H9 (cell line): ENCODE measurements around the gene MAD1L1. TPM values are rescaled to one million over a fixed set of nuclear protein-coding genes. Genes with fewer than 3 reads are reported as not detected.

Source experiments
- DNase-seq: peaks from one replicate; pipeline ENCODE4 v3.0.0-alpha.2; 2017
- H2AFZ ChIP-seq: one replicate; pipeline ENCODE4 v1.6.1; 2013; ENCODE audit warnings: mild to moderate bottlenecking, low read length, control low read depth, moderate library complexity
- H2AK5ac ChIP-seq: 2 replicates; pipeline ENCODE4 v1.6.1; 2013; ENCODE audit warnings: low read length, control low read depth, mixed read lengths; ENCODE audit not compliant: insufficient read length
- H2BK120ac ChIP-seq: one replicate; pipeline ENCODE4 v1.6.1; 2013; ENCODE audit warnings: low read depth, mild to moderate bottlenecking, low read length, control low read depth, inconsistent platforms; ENCODE audit not compliant: poor library complexity, severe bottlenecking
- H2BK12ac ChIP-seq: 2 replicates; pipeline ENCODE4 v1.6.1; 2013; ENCODE audit warnings: low read length, control low read depth, mixed read lengths, low read depth; ENCODE audit not compliant: insufficient read length
- H2BK15ac ChIP-seq: 2 replicates; pipeline ENCODE4 v1.6.1; 2013; ENCODE audit warnings: low read depth, low read length, control low read depth
- H2BK20ac ChIP-seq: one replicate; pipeline ENCODE4 v1.6.1; 2013; ENCODE audit warnings: low read depth, mild to moderate bottlenecking, low read length, control low read depth, inconsistent platforms; ENCODE audit not compliant: poor library complexity, severe bottlenecking
- H2BK5ac ChIP-seq: 2 replicates; pipeline ENCODE4 v1.6.1; 2013; ENCODE audit warnings: low read length, control low read depth, mixed read lengths; ENCODE audit not compliant: insufficient read length
- H3K14ac ChIP-seq: 2 replicates; pipeline ENCODE4 v1.6.1; 2013; ENCODE audit warnings: low read length, control low read depth; ENCODE audit not compliant: insufficient read depth
- H3K18ac ChIP-seq: 2 replicates; pipeline ENCODE4 v1.6.1; 2013; ENCODE audit warnings: low read depth, mild to moderate bottlenecking, mixed read lengths, low read length, control low read depth; ENCODE audit not compliant: insufficient read length
- H3K23ac ChIP-seq: 2 replicates; pipeline ENCODE4 v1.6.1; 2013; ENCODE audit warnings: low read length, control low read depth, mixed read lengths, low read depth; ENCODE audit not compliant: insufficient read length
- H3K23me2 ChIP-seq: 2 replicates; pipeline ENCODE4 v1.6.1; 2013; ENCODE audit warnings: low read depth, mild to moderate bottlenecking, mixed read lengths, low read length, control low read depth; ENCODE audit not compliant: insufficient read length, poor library complexity, severe bottlenecking
- H3K27ac ChIP-seq: 2 replicates; pipeline ENCODE4 v1.5.1; 2013; ENCODE audit warnings: low read length, control low read depth, mixed read lengths, low read depth; ENCODE audit not compliant: insufficient read length
- H3K27me3 ChIP-seq: 2 replicates; pipeline ENCODE4 v1.6.1; 2013; ENCODE audit warnings: low read length, control low read depth, inconsistent platforms; ENCODE audit not compliant: insufficient read depth
- H3K4ac ChIP-seq: 2 replicates; pipeline ENCODE4 v1.6.1; 2013; ENCODE audit warnings: low read depth, mild to moderate bottlenecking, control low read depth, inconsistent platforms, low read length, moderate library complexity
- H3K4me1 ChIP-seq: 2 replicates; pipeline ENCODE4 v1.6.1; 2013; ENCODE audit warnings: low read length, control low read depth, inconsistent platforms; ENCODE audit not compliant: insufficient read depth
- H3K4me2 ChIP-seq: 2 replicates; pipeline ENCODE4 v1.6.1; 2013; ENCODE audit warnings: low read length, control low read depth, mixed read lengths; ENCODE audit not compliant: insufficient read length, insufficient read depth
- H3K56ac ChIP-seq: 2 replicates; pipeline ENCODE4 v1.6.1; 2013; ENCODE audit warnings: low read depth, mild to moderate bottlenecking, mixed read lengths, low read length, control low read depth; ENCODE audit not compliant: insufficient read length
- H3K79me1 ChIP-seq: 2 replicates; pipeline ENCODE4 v1.6.1; 2013; ENCODE audit warnings: low read depth, mild to moderate bottlenecking, moderate library complexity, low read length, control low read depth, inconsistent platforms; ENCODE audit not compliant: insufficient read depth, poor library complexity, severe bottlenecking
- H3K79me2 ChIP-seq: 2 replicates; pipeline ENCODE4 v1.6.1; 2013; ENCODE audit warnings: low read length, control low read depth, inconsistent platforms; ENCODE audit not compliant: insufficient read depth
- H3K9ac ChIP-seq: 2 replicates; pipeline ENCODE4 v1.6.1; 2013; ENCODE audit warnings: low read length, control low read depth, mixed read lengths; ENCODE audit not compliant: insufficient read length; ENCODE audit errors: extremely low read depth
- H3K9me3 ChIP-seq: one replicate; pipeline ENCODE4 v1.6.1; 2013; ENCODE audit warnings: low read depth, low read length, inconsistent platforms; ENCODE audit not compliant: control insufficient read depth
- H3T11ph ChIP-seq: one replicate; pipeline ENCODE4 v1.6.1; 2013; ENCODE audit warnings: mild to moderate bottlenecking, low read length, control low read depth, inconsistent platforms
- H4K20me1 ChIP-seq: one replicate; pipeline ENCODE4 v1.6.1; 2013; ENCODE audit not compliant: control insufficient read depth, insufficient read length, insufficient read depth
- H4K5ac ChIP-seq: 2 replicates; pipeline ENCODE4 v1.6.1; 2013; ENCODE audit warnings: low read depth, mild to moderate bottlenecking, mixed read lengths, low read length, control low read depth; ENCODE audit not compliant: insufficient read length
- H4K8ac ChIP-seq: replicated peaks from 2 replicates; pipeline ENCODE4 v1.6.1; 2013; ENCODE audit warnings: low read length, control low read depth, mixed read lengths, low read depth; ENCODE audit not compliant: insufficient read length
- H4K91ac ChIP-seq: 2 replicates; pipeline ENCODE4 v1.6.1; 2013; ENCODE audit warnings: low read depth, mild to moderate bottlenecking, moderate library complexity, mixed read lengths, low read length, control low read depth; ENCODE audit not compliant: insufficient read length
- H3K27ac Mint-ChIP-seq, 3 experiments: 2 replicates in 2 of 3; 3 replicates in 1 of 3; pipeline ENCODE4 v1.8.0; 2020 to 2021; ENCODE audit warnings: mixed read lengths in 3 of 3, mild to moderate bottlenecking in 1 of 3, moderate library complexity in 1 of 3
- H3K27me3 Mint-ChIP-seq: 2 replicates; pipeline ENCODE4 v1.8.0; 2021; ENCODE audit warnings: low read depth, mild to moderate bottlenecking, moderate library complexity, mixed read lengths
- H3K36me3 Mint-ChIP-seq, 3 experiments: 2 replicates in 2 of 3; 3 replicates in 1 of 3; pipeline ENCODE4 v1.8.0; 2020 to 2021; ENCODE audit warnings: low read depth in 3 of 3, mixed read lengths in 3 of 3; ENCODE audit not compliant: insufficient read depth in 1 of 3
- H3K4me1 Mint-ChIP-seq, 2 experiments: 2 replicates each; pipeline ENCODE4 v1.8.0; 2020; ENCODE audit warnings: mixed read lengths in 2 of 2
- H3K4me3 Mint-ChIP-seq, 2 experiments: 2 replicates in 1 of 2; 3 replicates in 1 of 2; pipeline ENCODE4 v1.8.0; 2020 to 2021; ENCODE audit warnings: mild to moderate bottlenecking in 2 of 2, mixed read lengths in 2 of 2, moderate library complexity in 1 of 2
- H3K9me3 Mint-ChIP-seq, 2 experiments: 2 replicates in 1 of 2; 3 replicates in 1 of 2; pipeline ENCODE4 v1.8.0; 2020; ENCODE audit warnings: mild to moderate bottlenecking in 2 of 2, mixed read lengths in 2 of 2, moderate library complexity in 1 of 2
- WGBS: extraction: QIAGEN DNeasy Blood & Tissue Kit; methylation state at CpG from one replicate; pipeline ENCODE4 v1.1.7; 2013; ENCODE audit warnings: missing lambda C conversion rate, low lambda C conversion rate, mixed read lengths; ENCODE audit not compliant: insufficient read length; ENCODE audit errors: extremely low coverage; 5-methylcytosine and 5-hydroxymethylcytosine counted together
- total RNA-seq: library from RNA; stranded (reverse); gene quantifications from 2 replicates; pipeline ENCODE4 v1.2.1, GENCODE V29; 2021
- TF ChIP-seq, protein P1 (sequence below): fragments of 200-600 bp; sonication (generic); conservative IDR thresholded peaks from 3 replicates; pipeline ENCODE4 v1.8.0; 2021; ENCODE audit warnings: antibody characterized with exemption, mild to moderate bottlenecking

Gene MAD1L1
- total RNA-seq, 1 experiment from 2014 or later = 39.0 TPM

DNA sequence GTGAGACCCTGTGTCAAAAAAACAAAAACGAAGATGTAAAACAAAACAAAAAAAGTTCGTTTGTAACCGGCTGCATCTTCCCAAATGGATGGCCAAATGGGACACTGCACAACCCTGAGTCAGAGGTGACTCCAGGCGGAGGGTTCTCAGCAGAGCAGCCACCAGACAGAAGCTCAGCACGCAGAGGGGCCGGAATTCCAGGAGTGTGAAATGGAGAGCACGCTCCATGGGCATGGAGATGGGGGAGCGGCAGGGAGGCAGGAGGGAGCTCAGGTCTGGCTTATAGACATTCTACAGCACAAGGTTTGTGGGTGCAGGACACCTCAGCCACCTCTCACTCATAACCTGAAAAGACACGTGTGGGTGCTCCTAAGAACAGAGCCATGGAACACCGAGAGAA, 227.0 kb downstream of the MAD1L1 start:
- Histone ChIP-seq H3K79me2 (no peaks in the 10 kb centered on the region), H4K91ac (no peak overlapping the region), H2BK5ac (no peak overlapping the region), H3K18ac (no peak overlapping the region), H4K20me1 (no peaks in the 10 kb centered on the region), H3T11ph (no peak overlapping the region), H4K5ac (no peak overlapping the region), H3K9ac (no peak overlapping the region), H2BK20ac (no peak overlapping the region), H3K23ac (no peak overlapping the region), H3K23me2 (no peaks in the 10 kb centered on the region), H3K27me3 (no peaks in the 10 kb centered on the region), H3K4me1 (no peaks in the 10 kb centered on the region), H3K4ac (no peak overlapping the region), H3K14ac (no peak overlapping the region; the same call in 1 of the 2 replicates), H2AFZ (no peak overlapping the region), H2BK120ac (no peak overlapping the region), H3K56ac (no peak overlapping the region), H4K8ac (no peak overlapping the region), H3K79me1 (no peaks in the 10 kb centered on the region), H2BK12ac (no peak overlapping the region), H3K27ac (no peak overlapping the region), H2BK15ac (no peak overlapping the region), H3K9me3 (no peaks in the 10 kb centered on the region), H2AK5ac (no peak overlapping the region), H3K4me2 (no peak overlapping the region)
- Mint-ChIP-seq H3K9me3 (no peaks in the 10 kb centered on the region), H3K4me1 (no peaks in the 10 kb centered on the region), H3K4me3 (no peak overlapping the region), H3K27me3 (no peaks in the 10 kb centered on the region), H3K27ac (peak overlapping the region in 2 of 3 experiments; percentile 73 to 93; a peak in 5 of 7 replicates), H3K36me3 (no peaks in the 10 kb centered on the region; a peak in 1 of 7 replicates)
- TF ChIP-seq, protein P1, sequence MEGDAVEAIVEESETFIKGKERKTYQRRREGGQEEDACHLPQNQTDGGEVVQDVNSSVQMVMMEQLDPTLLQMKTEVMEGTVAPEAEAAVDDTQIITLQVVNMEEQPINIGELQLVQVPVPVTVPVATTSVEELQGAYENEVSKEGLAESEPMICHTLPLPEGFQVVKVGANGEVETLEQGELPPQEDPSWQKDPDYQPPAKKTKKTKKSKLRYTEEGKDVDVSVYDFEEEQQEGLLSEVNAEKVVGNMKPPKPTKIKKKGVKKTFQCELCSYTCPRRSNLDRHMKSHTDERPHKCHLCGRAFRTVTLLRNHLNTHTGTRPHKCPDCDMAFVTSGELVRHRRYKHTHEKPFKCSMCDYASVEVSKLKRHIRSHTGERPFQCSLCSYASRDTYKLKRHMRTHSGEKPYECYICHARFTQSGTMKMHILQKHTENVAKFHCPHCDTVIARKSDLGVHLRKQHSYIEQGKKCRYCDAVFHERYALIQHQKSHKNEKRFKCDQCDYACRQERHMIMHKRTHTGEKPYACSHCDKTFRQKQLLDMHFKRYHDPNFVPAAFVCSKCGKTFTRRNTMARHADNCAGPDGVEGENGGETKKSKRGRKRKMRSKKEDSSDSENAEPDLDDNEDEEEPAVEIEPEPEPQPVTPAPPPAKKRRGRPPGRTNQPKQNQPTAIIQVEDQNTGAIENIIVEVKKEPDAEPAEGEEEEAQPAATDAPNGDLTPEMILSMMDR = no peak
- WGBS = no CpG with 5 or more reads among the region's 10 CpGs
- DNase-seq = peak; percentile 21
